NCI-H524 treated with DMSO at 0.1 percent for 48 hours (cell line): Measurements from ENCODE around the gene CFAP70.
"Not testable (repeated sequence)": the region's sequence is repeated elsewhere in the genome, so short reads cannot be mapped to it uniquely, and the experiment has no call there.

Experiments used
- DNase-seq: peaks from one replicate; lab custom pipeline; 2025; lab: John Stamatoyannopoulos, UW

Gene CFAP70

DNA sequence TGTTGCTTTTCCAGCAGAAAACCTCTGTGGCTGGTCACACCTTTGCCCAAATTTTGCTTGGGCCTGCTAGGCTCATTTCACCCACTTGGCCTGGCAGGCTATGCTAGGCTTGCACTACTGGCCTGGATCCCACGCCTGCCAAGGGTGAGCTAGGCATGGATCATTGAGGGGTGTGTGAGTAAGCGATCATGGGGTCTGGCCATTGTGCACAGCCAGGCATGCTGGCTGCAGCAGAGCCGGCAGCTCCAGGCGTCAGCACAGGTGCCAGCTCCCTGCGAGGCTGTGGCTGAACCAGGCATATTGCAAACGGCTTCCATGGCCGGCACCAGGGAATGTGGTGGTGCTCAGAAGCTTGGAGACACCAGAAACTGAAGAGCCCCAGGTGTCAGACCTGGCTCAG, 19.2 kb downstream of the CFAP70 start:
- DNase-seq = no peak

DNA sequence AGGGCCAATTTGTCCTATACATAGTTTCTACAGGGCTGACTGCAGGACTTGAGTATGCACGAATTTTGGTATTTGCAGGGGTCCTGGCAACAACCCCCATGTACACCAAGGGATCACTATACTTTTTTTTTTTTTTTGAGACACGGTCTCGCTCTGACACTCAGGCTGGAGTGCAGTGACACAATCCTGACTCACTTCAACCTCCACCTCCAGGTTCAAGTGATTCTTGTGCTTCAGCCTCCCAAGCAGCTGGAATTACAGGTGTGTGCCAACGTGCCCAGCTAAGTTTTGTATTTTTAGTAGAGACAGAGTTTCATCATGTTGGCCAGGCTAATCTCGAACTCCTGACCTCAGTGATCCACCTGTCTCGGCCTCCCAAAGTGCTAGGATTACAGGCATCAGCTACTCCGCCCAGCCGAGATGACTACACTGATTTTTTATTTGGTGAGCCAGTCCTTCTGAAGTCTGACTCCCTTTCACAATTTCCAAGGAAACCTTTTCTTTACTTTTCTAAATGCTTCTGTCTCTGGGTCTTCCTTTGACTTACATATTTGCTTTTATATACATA, 19.8 kb downstream of the CFAP70 start:
- no peak for DNase-seq

DNA sequence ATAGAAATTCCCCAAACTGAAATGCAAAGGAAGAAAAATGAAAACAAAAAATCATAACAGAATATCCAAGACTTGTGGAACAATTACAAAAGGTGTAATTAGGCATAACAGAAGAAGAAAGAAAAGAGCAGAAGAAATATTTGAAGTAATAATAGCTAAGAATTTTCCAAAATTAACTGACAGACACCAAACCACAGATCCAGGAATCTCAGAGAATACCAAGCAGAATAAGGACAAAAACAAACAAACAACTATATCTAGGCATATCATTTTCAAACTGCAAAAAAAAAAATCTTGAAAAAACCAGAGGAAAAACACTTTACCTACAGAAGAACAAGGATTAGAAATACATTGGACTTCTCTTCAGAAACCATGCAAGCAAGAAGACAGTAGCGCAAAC, 25.5 kb downstream of the CFAP70 start:
- no peak for DNase-seq

DNA sequence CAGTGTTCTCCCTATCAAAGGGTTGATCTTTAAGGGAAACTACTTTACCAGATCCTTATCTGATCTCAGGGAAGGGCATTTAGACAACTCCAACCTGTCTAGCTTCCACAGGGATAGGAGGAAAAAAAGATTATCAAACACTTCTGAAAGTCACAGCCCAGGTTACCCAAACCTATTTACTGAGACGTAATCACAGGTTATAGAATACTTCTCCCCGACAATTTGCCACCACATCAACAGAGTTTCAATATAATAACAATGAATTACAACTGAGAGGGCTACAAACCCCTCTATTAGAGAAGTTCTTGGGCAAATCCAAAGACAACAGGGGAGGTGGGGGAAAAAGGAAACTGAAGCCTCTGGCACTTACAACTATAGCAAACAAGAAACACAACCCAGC, 26.3 kb downstream of the CFAP70 start:
- no peak for DNase-seq

DNA sequence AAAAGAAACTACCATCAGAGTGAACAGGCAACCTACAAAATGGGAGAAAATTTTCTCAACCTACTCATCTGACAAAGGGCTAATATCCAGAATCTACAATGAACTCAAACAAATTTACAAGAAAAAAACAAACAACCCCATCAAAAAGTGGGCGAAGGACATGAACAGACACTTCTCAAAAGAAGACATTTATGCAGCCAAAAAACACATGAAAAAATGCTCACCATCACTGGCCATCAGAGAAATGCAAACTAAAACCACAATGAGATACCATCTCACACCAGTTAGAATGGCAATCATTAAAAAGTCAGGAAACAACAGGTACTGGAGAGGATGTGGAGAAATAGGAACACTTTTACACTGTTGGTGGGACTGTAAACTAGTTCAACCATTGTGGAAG, 30.1 kb downstream of the CFAP70 start:
- DNase-seq = not testable (repeated sequence)

DNA sequence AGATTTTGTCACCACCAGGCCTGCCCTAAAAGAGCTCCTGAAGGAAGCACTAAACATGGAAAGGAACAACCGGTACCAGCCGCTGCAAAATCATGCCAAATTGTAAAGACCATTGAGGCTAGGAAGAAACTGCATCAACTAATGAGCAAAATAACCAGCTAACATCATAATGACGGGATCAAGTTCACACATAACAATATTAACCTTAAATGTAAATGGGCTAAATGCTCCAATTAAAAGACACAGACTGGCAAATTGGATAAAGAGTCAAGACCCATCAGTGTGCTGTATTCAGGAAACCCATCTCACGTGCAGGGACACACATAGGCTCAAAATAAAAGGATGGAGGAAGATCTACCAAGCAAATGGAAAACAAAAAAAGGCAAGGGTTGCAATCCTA, 33.4 kb downstream of the CFAP70 start:
- DNase-seq = not testable (repeated sequence)

DNA sequence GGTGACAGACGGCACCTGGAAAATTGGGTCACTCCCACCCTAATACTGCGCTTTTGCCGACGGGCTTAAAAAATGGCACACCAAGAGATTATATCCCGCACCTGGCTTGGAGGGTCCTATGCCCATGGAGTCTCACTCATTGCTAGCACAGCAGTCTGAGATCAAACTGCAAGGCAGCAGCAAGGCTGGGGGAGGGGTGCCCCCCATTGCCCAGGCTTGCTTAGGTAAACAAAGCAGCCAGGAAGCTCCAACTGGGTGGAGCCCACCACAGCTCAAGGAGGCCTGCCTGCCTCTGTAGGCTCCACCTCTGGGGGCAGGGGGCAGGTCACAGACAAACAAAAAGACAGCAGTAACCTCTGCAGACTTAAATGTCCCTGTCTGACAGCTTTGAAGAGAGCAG, 35.1 kb downstream of the CFAP70 start:
- DNase-seq = not testable (repeated sequence)

DNA sequence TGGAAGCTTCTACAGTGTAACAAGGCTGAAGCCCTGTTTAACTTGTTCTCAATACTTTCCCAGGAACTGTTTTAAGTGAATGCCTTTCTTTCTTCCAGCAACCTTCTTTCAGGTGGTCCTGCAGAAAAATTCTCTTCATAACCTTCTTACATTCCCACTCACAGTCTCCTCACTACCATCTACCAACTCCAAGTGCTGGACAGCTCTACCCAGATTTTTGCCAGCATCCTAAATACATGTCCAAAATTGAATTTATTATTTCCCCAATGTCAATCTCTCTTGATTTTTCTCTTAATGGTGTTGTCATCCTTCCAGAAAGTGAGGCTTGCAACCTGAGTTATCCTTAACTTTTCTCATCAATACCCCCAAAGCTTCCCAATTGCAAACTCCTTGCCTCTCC, 48.2 kb downstream of the CFAP70 start:
- DNase-seq = no peak

DNA sequence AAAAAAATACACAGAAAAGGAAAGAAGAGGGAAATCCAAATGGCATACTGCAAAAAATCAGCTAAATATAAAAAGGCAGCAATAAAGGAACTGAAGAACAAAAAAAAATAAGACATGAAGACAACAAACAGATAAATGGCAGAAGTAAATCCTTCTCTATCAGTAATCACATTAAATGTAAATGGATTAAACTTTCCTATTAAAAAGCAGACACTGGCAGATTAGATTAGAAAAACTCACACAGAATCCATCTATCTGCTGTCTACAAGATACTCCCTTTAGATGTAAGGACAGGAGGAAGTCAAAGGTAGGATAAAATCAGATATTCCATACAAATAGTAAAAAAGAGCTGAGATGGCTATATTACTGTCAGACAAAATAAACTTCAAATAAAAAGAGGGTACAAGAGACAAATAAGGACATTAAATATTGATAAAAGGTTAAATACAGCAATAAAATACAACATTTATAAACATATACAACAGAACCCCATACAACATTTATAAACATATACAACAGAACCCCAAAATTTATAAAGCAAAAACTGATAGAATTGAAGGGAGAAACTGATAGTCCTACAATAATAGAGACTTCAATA, 51.4 kb downstream of the CFAP70 start:
- no peak for DNase-seq

DNA sequence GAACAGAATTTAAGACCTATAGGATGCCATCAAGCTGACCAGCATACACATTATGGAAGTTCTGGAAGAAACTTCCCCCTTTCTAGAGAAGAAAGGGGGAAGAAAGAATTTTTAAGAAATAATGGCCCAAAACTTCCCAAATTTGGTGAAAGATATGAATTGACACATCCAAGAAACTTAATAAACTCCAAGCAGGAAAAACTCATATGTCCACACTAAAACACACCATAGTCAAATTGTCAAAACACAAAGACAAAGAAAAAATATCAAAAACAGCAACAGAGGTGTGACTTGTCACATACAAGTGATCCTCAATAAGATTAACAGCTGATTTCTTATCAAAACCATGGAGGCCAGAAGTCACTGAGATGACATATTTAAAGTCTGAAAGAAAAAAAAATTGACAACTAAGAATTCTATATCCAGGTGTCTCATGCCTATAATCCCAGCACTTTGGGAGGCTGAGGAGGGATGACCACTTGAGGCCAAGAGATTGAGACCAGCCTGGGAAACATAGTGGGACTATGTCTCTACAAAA, 52.4 kb downstream of the CFAP70 start:
- DNase-seq = no peak

DNA sequence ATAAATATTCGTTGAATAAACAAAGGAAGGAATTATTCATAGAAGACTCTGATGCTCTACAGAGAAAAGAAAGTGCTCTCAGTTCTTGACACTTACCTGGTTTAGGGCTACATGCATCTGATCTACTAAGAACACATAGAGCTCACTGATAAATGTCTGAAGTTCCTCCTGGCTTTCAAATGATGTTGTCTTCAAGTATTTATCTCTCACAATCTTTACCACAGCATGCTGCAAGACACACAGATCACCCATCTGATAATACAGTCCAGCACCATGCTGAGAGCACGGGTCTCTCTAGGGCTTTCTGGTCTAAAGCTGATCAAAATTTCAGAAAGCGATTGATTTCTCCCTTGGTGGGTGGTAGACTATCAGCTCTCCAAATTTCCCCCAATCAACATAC, 61.7 kb downstream of the CFAP70 start:
- DNase-seq = no peak

DNA sequence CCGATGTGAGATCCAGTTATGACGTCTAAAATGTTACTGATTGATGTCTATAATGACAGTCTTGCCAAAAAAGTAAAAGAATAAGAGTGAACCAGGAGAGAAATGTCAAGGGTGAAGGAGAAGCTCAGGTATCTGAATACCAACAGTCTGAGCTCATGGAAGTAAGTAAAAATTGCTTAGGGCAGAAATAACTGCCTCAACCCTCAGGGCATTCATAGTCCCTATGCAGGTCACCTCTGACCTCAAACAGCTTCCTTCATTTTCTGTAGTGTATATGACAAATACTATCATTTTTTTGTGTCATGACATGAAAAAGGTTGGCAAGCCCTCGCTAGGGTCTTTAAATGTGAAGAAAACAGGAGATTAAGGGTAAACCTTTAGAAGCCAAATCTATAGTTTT, 65.2 kb downstream of the CFAP70 start:
- no peak for DNase-seq

DNA sequence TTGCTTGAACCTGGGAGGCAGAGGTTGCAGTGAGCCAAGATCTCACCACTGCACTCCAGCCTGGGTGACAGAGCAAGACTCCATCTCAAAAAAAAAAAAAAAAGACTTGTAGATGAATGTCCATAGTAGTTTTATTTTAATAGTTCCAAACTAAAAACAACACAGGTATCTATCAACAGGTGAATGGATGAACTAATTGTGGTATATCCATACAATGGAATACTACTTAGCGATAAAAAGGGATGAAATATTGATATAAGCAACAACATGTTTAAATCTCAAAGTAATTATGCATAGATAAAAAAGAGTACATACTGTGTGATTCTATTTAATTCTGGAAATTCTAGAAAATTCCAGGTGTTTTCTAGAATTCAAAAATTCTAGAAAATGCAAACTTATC, 68.7 kb downstream of the CFAP70 start:
- DNase-seq = no peak

DNA sequence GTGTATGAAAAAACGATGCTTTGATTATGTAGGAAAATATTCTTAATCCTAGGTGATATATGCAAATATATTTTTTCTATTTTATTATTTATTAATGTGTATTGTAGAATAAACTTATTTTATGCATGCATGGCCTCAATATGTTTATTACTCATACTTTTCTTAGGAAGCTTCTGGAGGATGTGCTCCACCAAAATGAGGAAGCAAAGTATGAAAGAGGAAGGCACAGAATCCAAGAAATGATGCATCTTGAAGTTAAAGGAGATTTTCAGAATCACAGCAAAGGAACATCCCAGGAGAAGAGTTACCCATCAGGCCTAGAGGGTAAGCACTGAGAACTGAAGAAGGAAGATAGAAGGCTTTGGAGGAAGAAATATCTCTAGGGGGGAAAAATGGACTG, 71.2 kb downstream of the CFAP70 start:
- no peak for DNase-seq

DNA sequence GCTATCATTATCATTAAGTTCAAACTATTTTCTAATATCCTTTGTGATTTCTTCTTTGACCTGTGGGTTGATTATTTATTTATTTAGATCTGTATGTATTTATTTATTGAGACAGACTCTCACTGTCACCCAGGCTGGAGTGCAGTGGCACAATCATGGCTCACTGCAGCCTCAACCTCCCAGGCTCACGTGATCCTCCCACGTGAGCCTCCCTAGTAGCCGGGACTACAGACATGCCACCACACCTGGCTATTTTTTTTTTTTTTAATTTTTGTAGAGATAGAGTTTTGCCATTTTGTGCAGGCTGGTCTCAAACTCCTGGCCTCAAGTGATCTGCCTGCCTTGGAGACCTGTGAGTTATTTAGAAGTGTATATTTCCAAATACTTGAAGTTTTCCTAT, 77.6 kb downstream of the CFAP70 start:
- DNase-seq = no peak

DNA sequence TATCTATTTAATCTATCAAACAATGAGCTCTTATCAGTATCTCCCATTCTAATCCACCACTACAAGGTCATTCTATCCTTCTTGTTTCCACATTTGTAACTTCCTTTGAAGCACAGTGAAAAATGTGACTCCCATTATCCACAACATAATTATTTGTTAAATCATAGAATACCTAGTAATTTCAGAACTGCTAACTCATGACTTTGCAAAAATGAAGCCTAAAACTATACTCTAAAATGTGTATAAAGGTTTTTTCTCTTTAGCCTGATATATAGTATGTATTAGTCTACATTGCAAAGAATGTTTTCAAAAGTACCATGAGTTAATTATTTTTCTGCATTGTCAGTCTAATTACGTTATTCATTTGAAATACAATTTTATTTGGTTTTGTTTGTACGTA, 94.2 kb downstream of the CFAP70 start:
- no peak for DNase-seq

DNA sequence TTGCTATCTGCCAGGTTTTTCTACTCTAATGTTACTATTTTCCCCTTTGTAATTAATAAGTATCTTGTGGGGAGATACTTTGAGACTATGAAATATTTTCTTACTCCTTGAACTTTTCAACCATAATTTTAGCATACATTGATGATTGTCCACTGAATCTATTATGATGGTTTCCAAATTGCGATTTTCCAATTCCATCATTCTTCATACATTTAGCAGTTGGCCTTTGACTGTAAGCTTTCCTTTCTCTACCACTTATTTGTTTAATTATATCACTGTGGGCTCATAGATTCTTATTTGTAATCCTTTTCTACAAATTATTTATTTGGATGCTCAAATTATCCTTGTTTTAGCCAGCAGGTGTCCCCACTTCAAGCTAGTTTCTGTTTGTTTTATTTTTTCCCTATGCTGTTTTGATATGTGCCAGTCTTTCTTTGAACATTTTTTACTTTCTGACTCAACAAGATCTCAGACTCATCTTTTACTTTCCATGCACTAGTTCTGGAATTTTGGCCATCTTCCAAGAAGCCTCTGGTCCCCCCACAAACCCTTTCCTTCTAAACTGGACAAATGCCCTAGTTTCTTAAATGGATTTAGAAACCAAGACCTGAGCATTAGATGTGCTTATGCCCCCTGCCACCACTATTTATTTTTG, 94.8 kb downstream of the CFAP70 start:
- no peak for DNase-seq

DNA sequence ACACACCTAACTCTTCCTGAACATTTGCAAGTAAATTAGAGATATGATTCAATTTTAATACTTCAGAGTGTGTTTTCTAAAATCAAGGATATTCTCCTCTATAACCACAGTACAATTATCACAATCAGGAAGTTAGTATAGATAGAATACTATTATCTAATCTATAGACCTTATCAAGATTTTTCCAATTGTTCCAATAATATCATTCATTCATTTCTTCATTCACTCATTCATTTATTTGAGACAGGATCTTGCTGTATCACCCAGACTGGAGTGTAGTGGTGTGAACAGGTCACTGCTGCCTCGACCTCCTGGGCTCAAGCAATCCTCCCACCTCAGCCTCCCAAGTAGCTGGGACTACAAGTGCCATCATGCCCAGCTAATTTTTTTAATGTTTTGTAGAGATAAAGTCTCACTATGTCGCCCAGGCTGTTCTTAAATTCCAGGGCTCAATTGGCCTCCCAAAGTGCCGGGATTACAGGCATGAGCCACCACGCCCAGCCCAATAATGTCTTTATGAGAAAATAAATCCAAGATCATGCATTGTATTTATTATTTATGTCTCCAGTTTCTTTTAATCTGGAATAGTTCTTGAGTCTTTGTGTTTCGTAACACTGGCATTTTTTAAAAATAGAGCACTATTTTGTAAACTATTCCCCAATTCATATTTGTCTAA, 95.6 kb downstream of the CFAP70 start:
- DNase-seq = no peak

DNA sequence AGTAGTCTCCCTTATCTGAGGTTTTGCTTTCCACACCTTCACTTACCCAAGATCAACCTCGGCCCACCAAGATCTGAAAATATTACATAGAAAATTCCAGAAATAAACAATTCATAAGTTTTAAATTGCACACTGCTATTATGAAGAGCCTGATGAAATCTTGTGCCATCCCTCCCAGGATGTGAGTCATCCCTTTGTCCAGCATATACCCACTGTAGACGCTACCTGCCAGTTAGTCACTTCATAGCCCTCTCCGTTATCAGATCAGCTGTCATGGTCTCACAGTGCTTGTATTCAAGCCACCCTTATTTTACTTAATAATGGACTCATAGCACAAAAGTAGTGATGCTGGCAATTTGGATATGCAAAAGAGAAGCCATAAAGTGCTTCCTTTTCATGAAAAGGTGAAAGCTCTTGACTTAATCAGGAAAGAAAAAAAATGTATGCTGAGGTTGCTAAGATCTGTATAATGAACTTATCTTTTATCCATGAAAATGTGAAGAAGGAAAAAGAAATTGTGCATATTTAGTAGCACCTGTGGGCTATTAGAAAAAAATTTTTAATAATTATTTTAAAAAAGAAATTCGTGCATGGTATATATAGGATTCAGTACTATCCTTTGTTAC, 96.4 kb downstream of the CFAP70 start:
- no peak for DNase-seq

DNA sequence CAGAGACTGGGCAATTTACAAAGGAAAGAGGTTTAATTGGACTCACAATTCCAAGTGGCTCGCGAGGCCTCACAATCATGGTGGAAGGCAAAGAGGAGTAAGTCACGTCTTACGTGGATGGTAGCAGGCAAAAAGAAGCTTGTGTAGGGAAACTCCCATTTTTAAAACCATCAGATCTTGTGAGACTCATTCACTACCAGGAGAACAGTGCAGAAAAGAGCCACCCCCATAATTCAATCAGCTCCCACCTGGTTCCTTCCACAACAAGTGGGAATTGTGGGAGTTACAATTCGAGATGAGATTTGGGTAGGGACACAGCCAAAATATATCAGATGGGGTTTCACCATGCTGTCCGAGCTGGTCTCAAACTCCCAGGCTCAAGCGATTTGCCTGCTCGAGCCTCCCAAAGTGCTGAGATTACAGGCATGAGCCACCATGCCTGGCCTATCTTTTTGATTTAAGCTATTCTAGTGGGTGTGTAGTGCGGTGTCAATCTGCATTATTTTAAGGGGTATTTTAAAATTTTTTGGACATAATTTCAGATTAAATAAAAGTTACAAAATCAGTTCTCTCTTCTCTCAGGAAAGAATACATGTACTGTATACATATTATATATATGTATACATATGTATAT, 97.2 kb downstream of the CFAP70 start:
- no peak for DNase-seq

DNA sequence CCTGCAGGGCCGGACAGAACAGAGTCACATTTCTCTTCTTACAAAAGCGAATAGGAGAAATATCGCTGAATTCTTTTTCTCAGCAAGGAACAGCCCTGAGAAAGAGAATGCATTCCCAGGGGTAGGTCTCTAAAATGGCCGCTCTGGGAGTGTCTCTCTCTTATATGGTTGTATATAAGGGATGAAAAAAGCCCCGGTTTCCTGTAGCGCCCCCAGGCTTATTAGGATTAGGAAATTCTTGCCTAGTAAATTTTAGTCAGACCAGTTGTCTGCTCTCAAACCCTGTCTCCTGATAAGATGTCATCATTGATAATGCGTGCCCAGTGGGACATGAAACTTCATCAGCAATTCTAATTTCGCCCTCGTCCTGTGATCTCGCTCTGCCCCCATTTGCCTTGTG, 100.1 kb downstream of the CFAP70 start:
- not testable (repeated sequence) for DNase-seq

DNA sequence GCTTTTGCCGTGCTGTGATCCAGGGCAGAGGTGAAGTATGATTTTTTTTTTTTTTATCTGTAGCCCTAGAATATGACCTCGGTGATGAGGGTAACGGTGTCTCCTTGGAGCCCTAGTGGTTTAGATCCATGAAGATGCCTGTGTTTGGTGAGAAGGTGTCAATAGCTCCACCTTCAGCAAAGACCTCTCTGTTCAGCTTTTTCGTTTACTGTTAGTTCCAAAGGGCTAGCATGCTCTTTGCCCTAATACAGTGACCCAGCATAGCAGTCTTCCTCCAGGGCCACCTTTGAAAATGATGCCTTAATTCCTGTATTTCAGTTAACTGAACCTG, 105.5 kb downstream of the CFAP70 start:
- no peak for DNase-seq
